DMS79 (cell line): ENCODE measurements around the gene COX7B.
"Not testable (repeated sequence)": the region's sequence is repeated elsewhere in the genome, so short reads cannot be mapped to it uniquely, and the experiment has no call there.

Source experiments
- DNase-seq: peaks from one replicate; lab custom pipeline; 2025; lab: John Stamatoyannopoulos, UW

The COX7B gene

GRCh38 chrX:77899081-77899828 lies at the start of gene COX7B:
COX7B (plus strand) TSS chrX:77899468; CDS start chrX:77899554, 86 bp downstream.
- peak; percentile 89 for DNase-seq

GRCh38 chrX:77875372-77875771 lies 23.9 kb upstream of the COX7B start:
- no peak for DNase-seq

- DNase-seq = not testable (repeated sequence)
These were observed 17.9 kb upstream of the COX7B start for GRCh38 chrX:77881418-77881817.

GRCh38 chrX:77892887-77893286 lies 6.4 kb upstream of the COX7B start:
- no peak for DNase-seq

- no peak for DNase-seq
These were observed 5.6 kb upstream of the COX7B start for GRCh38 chrX:77893713-77894112.

GRCh38 chrX:77894921-77895886 lies 4.1 kb upstream of the COX7B start, which contains the start of gene MAGT1:
MAGT1 (minus strand) TSS chrX:77895435; CDS start chrX:77895410, 25 bp downstream.
- DNase-seq = peak; percentile 81

- no peak for DNase-seq
These were observed 1.4 kb downstream of the COX7B start for GRCh38 chrX:77900688-77901087.

GRCh38 chrX:77901506-77901905 lies 2.2 kb downstream of the COX7B start:
- DNase-seq = no peak

GRCh38 chrX:77910108-77910840 lies 11.0 kb downstream of the COX7B start, which contains the start of gene ATP7A:
ATP7A (plus strand) TSS chrX:77910693; CDS start chrX:77971642, 60,949 bp downstream.
- DNase-seq = peak; percentile 76

GRCh38 chrX:77917294-77917933 lies 18.1 kb downstream of the COX7B start:
- DNase-seq = no peak

GRCh38 chrX:77918568-77918967 lies 19.3 kb downstream of the COX7B start:
- DNase-seq = no peak

- not testable (repeated sequence) for DNase-seq
These were observed 20.1 kb downstream of the COX7B start for GRCh38 chrX:77919370-77919769.

- no peak for DNase-seq
These were observed 23.5 kb downstream of the COX7B start for GRCh38 chrX:77922787-77923186.

- no peak for DNase-seq
These were observed 25.1 kb downstream of the COX7B start for GRCh38 chrX:77924320-77924859.

- no peak for DNase-seq
These were observed 26.5 kb downstream of the COX7B start for GRCh38 chrX:77925764-77926163.

GRCh38 chrX:77930581-77930980 lies 31.3 kb downstream of the COX7B start:
- DNase-seq = no peak

GRCh38 chrX:77935886-77936285 lies 36.6 kb downstream of the COX7B start:
- DNase-seq = no peak

GRCh38 chrX:77936299-77936698 lies 37.0 kb downstream of the COX7B start:
- no peak for DNase-seq

GRCh38 chrX:77937291-77937690 lies 38.0 kb downstream of the COX7B start:
- no peak for DNase-seq

GRCh38 chrX:77938083-77938680 lies 38.9 kb downstream of the COX7B start:
- no peak for DNase-seq

- not testable (repeated sequence) for DNase-seq
These were observed 45.8 kb downstream of the COX7B start for GRCh38 chrX:77945031-77945430.
